GM12873 (cell line): ENCODE measurements around the gene C1orf122.

Source experiments
- CTCF ChIP-seq: IDR thresholded peaks from 2 replicates; pipeline ENCODE4 v1.5.1; 2012; ENCODE audit warnings: low read depth, mild to moderate bottlenecking, moderate library complexity, low read length, control low read depth; ENCODE audit not compliant: insufficient read depth; ENCODE audit errors: missing control alignments

C1orf122 gene

GRCh38 chr1:37850352-37850955 is 42.9 kb downstream of the C1orf122 start:
- no peak for TF ChIP-seq CTCF

- TF ChIP-seq CTCF, result no peak
Measured at GRCh38 chr1:37851262-37851661, 43.7 kb downstream of the C1orf122 start.

- no peak for TF ChIP-seq CTCF
Measured at GRCh38 chr1:37851782-37852210, 44.2 kb downstream of the C1orf122 start.

GRCh38 chr1:37853157-37853556 is 45.6 kb downstream of the C1orf122 start:
- TF ChIP-seq CTCF, result no peak

- no peak for TF ChIP-seq CTCF
Measured at GRCh38 chr1:37854406-37854805, 46.8 kb downstream of the C1orf122 start.
